Endothelial cell (in vitro differentiated cells): ENCODE measurements around the gene PRR14L. TPM values are rescaled to one million over a fixed set of nuclear protein-coding genes. Genes with fewer than 3 reads are reported as not detected.

Source experiments
- DNase-seq: peaks from one replicate; pipeline ENCODE4 v3.0.0; 2021; ENCODE audit warnings: low spot score
- H3K27ac Mint-ChIP-seq: one replicate; pipeline ENCODE4 v1.8.0; 2021; ENCODE audit warnings: mixed read lengths, inconsistent platforms; ENCODE audit not compliant: unreplicated experiment
- H3K27me3 Mint-ChIP-seq: one replicate; pipeline ENCODE4 v1.8.0; 2021; ENCODE audit warnings: mild to moderate bottlenecking, moderate library complexity, mixed read lengths, inconsistent platforms; ENCODE audit not compliant: unreplicated experiment
- H3K36me3 Mint-ChIP-seq: one replicate; pipeline ENCODE4 v1.8.0; 2021; ENCODE audit warnings: mild to moderate bottlenecking, low read depth, mixed read lengths, inconsistent platforms; ENCODE audit not compliant: unreplicated experiment
- H3K4me1 Mint-ChIP-seq: one replicate; pipeline ENCODE4 v1.8.0; 2021; ENCODE audit warnings: mild to moderate bottlenecking, mixed read lengths, inconsistent platforms; ENCODE audit not compliant: unreplicated experiment
- H3K4me3 Mint-ChIP-seq: one replicate; pipeline ENCODE4 v1.8.0; 2021; ENCODE audit warnings: mild to moderate bottlenecking, mixed read lengths, inconsistent platforms; ENCODE audit not compliant: unreplicated experiment
- H3K9me3 Mint-ChIP-seq: one replicate; pipeline ENCODE4 v1.8.0; 2021; ENCODE audit warnings: mixed read lengths, inconsistent platforms; ENCODE audit not compliant: unreplicated experiment
- total RNA-seq: library from RNA; stranded (reverse); fragmentation: NEBNext Ultra II Directional; extraction: Animal tissue kit (Norgen Biotek cat#: 25700); gene quantifications from one replicate; pipeline ENCODE4 v1.2.1, GENCODE V29; 2021; ENCODE audit not compliant: unreplicated experiment
- TF ChIP-seq, protein P1 (sequence below): fragments of 200-600 bp; sonication (generic); IDR thresholded peaks from one replicate; pipeline ENCODE4 v1.5.0; 2021; ENCODE audit warnings: antibody characterized with exemption; ENCODE audit not compliant: unreplicated experiment

PRR14L gene
- total RNA-seq, 1 donor from 2014 or later = 76.9 TPM

DNA sequence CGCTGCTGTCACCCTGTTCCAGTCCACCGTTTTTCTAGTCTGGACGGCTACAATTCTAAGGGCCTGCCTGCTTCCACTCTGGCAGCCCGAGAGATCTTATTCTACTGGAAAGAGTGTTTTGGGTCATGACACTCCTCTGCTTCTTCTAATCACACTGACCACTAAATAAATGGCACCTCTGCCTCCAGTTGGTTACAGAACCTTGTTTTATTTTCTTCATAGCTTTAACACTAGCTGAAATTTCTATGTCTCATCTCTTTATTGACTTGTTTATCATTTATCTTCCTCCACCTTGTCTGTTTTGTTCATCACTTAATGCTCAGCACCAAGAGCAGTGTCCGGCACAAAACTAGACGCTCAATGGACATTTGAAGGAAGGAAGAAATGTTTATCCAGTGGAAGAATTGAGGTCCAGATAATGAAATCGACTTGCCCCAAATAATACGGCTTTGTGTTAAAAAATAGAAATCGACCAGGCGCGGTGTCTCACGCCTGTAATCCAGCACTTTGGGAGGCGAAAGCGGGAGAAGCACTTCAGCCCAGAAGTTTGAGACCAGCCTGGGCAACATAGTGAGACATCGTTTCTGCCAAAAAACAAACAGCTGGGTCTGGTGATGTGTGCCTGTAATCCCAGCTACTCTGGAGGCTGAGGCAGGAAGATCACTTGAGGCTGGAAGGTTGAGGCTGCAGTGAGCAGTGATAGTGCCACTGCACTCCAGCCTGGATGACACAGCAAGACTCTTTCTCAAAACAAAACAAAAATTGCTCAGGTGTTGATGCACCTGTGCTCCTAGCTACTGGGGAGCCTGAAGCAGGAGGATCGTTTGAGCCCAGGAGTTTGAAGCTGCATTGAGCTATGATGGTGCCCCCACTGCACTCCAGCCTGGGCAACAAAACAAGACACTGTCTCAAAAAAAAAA, 693 bp upstream of the PRR14L start:
- no peak for DNase-seq
- TF ChIP-seq, protein P1, sequence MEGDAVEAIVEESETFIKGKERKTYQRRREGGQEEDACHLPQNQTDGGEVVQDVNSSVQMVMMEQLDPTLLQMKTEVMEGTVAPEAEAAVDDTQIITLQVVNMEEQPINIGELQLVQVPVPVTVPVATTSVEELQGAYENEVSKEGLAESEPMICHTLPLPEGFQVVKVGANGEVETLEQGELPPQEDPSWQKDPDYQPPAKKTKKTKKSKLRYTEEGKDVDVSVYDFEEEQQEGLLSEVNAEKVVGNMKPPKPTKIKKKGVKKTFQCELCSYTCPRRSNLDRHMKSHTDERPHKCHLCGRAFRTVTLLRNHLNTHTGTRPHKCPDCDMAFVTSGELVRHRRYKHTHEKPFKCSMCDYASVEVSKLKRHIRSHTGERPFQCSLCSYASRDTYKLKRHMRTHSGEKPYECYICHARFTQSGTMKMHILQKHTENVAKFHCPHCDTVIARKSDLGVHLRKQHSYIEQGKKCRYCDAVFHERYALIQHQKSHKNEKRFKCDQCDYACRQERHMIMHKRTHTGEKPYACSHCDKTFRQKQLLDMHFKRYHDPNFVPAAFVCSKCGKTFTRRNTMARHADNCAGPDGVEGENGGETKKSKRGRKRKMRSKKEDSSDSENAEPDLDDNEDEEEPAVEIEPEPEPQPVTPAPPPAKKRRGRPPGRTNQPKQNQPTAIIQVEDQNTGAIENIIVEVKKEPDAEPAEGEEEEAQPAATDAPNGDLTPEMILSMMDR = no peak
- H3K4me3 Mint-ChIP-seq = peak overlapping the region; percentile 97
- peaks cover 4% of the 10 kb centered on the region for H3K27me3 Mint-ChIP-seq
- H3K9me3 Mint-ChIP-seq = no peaks in the 10 kb centered on the region
- H3K27ac Mint-ChIP-seq = peak overlapping the region; percentile 82
- H3K36me3 Mint-ChIP-seq = peaks cover 12% of the 10 kb centered on the region
- peaks cover 41% of the 10 kb centered on the region for H3K4me1 Mint-ChIP-seq

DNA sequence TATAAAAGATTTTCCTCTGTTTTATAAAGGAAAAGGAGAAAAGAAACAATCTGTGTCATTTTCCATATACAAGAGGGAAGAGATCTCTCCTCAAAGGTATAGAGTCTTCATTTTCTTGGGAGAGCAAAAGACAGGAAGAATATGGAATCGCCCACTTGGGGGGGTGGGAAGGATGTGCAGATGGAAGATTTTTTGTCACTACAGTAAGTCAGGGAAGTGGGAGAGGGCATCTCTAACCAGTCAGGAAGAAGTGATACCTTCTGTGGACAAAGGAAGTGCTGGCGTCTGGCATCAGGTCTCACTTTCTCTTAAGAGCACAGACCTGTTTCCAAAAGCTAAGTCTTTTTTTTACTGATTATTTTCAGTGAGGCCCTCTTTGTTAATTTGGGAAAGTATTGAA, 1.4 kb downstream of the PRR14L start:
- TF ChIP-seq, protein P1 = no peak
- peaks cover 4% of the 10 kb centered on the region for H3K27me3 Mint-ChIP-seq
- peak; percentile 26 for DNase-seq
- no peaks in the 10 kb centered on the region for H3K9me3 Mint-ChIP-seq
- peak overlapping the region; percentile 57 for H3K27ac Mint-ChIP-seq
- H3K4me3 Mint-ChIP-seq = peak overlapping the region; percentile 97
- peaks cover 30% of the 10 kb centered on the region for H3K4me1 Mint-ChIP-seq
- peaks cover 11% of the 10 kb centered on the region for H3K36me3 Mint-ChIP-seq

DNA sequence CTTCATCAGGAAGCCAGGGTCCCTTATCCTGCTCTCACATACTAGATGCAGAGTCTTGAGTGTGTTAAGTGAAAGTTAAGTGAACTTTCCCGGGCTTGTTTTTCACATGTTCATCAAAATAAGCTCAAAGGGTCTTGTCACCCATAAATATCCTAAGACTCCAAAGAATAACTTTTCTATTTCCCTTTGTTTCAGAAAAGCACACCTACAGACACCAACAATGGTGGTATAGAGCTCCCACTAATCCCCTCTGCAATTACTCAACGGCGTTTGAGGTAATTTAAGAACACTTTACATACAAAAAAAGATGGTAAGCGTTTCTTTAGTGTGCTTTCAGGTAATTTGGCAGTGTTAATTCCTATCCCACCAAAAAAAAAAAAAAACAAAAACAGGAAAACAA, 2.5 kb downstream of the PRR14L start:
- no peaks in the 10 kb centered on the region for H3K9me3 Mint-ChIP-seq
- H3K27me3 Mint-ChIP-seq = peaks cover 2% of the 10 kb centered on the region
- DNase-seq = no peak
- H3K4me1 Mint-ChIP-seq = peaks cover 27% of the 10 kb centered on the region
- peaks cover 11% of the 10 kb centered on the region for H3K36me3 Mint-ChIP-seq
- H3K4me3 Mint-ChIP-seq = peak overlapping the region; percentile 50
- TF ChIP-seq, protein P1 = no peak
- peak overlapping the region; percentile 76 for H3K27ac Mint-ChIP-seq

DNA sequence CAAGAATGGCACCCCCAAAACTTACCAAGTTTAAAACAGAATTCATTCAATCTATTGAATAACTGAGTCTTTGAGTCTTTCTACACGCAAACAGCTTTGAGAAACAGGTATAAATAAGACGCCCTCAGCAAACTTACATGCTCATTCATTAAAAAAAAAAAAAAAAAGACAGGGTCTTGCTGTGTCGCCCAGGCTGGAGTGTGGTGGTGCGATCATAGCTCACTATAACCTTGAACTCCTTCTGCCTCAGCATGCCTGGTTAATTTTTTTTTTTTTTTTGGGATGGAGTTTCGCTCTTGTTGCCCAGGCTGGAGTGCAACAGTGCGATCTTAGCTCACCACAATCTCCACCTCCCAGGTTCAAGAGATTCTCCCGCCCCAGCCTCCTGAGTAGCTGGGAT, 6.1 kb downstream of the PRR14L start:
- no peak for DNase-seq
- H3K9me3 Mint-ChIP-seq = no peaks in the 10 kb centered on the region
- peaks cover 12% of the 10 kb centered on the region for H3K4me1 Mint-ChIP-seq
- H3K27me3 Mint-ChIP-seq = no peaks in the 10 kb centered on the region
- TF ChIP-seq, protein P1 = no peak
- peaks cover 10% of the 10 kb centered on the region for H3K36me3 Mint-ChIP-seq
- H3K27ac Mint-ChIP-seq = no peak overlapping the region
- H3K4me3 Mint-ChIP-seq = no peak overlapping the region

DNA sequence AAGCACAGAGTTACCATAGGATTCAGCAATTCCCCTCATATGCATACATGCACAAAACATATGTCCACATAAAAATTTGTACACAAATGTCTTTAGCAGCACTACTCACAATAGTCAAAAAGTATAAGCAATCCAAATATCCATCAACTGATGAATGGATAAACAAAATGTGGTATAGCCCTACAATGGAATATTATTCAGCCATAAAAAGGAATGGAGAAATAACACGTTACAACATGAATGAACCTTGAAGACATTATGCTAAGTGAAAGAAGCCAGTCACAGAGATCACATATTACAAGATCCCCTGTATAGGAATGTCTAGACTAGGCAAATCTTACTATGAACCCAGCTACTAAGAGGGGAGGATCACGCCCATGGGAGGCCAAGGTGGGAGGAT, 7.2 kb downstream of the PRR14L start:
- no peak overlapping the region for H3K27ac Mint-ChIP-seq

More for the DNA sequence above, 7.2 kb downstream of the PRR14L start:
- peaks cover 10% of the 10 kb centered on the region for H3K36me3 Mint-ChIP-seq
- H3K27me3 Mint-ChIP-seq = no peaks in the 10 kb centered on the region
- peaks cover 4% of the 10 kb centered on the region for H3K4me1 Mint-ChIP-seq
- no peak overlapping the region for H3K4me3 Mint-ChIP-seq
- no peak for DNase-seq
- TF ChIP-seq, protein P1 = no peak
- H3K9me3 Mint-ChIP-seq = no peaks in the 10 kb centered on the region
